Measurements from ENCODE around the gene PKLR.

The PKLR gene

DNA sequence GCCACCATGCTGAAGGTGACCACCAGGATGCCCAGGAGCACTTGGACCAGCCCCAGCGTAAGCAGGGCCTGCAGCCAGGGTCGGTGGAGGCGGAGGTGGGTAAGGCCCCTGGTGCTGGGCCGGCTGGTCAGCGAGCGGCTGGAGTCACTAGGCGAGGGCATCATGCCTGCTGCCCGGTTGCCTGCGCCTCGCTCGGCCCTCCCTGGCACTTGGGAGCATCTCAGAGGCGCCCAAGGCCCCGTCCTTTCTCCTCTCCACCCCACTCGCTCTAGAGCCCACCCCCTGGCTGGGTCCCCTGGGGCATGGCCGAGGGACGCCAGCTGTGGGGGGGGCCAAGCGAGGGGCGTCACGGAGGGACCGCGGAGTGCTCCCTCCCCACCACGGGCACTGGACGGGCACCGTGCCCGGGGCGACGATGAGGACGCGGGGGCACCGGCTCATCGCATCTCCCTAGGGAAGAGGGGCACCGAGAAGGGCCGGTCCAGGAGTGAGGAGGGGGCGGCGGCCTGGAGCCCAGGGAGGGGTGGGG is 46.5 kb downstream of the PKLR start:
- Histone ChIP-seq H3K27me3 (ENCODE audit: insufficient read depth, low read length, poor library complexity) (no peaks in the 10 kb centered on the region), H2AFZ (ENCODE audit: low read depth, low read length) (peak overlapping the region; percentile 61), H3K79me2 (ENCODE audit: insufficient read depth, low read length) (peaks cover 21% of the 10 kb centered on the region), H3K4me3 (ENCODE audit: low read depth in 1 of 2, low read length in 2 of 2) (peak overlapping the region; percentile 49 to 60), H3K9me3 (ENCODE audit: insufficient read depth, low read length, severe bottlenecking) (no peaks in the 10 kb centered on the region), H3K27ac (ENCODE audit: low read length) (peak overlapping the region; percentile 67), H4K20me1 (ENCODE audit: insufficient read depth, low read length) (no peaks in the 10 kb centered on the region), H3K4me1 (ENCODE audit: insufficient read depth, low read length) (peaks cover 47% of the 10 kb centered on the region), H3K36me3 (ENCODE audit: insufficient read depth, low read length) (peaks cover 17% of the 10 kb centered on the region), H3K9ac (ENCODE audit: low read depth, low read length) (peak overlapping the region; percentile 66), H3K4me2 (ENCODE audit: insufficient read depth, low read length) (peak overlapping the region; percentile 85)
- TF ChIP-seq, protein P1, sequence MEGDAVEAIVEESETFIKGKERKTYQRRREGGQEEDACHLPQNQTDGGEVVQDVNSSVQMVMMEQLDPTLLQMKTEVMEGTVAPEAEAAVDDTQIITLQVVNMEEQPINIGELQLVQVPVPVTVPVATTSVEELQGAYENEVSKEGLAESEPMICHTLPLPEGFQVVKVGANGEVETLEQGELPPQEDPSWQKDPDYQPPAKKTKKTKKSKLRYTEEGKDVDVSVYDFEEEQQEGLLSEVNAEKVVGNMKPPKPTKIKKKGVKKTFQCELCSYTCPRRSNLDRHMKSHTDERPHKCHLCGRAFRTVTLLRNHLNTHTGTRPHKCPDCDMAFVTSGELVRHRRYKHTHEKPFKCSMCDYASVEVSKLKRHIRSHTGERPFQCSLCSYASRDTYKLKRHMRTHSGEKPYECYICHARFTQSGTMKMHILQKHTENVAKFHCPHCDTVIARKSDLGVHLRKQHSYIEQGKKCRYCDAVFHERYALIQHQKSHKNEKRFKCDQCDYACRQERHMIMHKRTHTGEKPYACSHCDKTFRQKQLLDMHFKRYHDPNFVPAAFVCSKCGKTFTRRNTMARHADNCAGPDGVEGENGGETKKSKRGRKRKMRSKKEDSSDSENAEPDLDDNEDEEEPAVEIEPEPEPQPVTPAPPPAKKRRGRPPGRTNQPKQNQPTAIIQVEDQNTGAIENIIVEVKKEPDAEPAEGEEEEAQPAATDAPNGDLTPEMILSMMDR (IDR thresholded peaks at IDR 0.05; ENCODE audit: borderline replicate concordance, extremely low read depth, low read length, poor library complexity, severe bottlenecking) = no peak
- TF ChIP-seq EZH2 (IDR thresholded peaks at IDR 0.05; ENCODE audit: borderline replicate concordance, low read depth, low read length, severe bottlenecking) = no peak
- ATAC-seq (ENCODE audit: insufficient read depth, low read depth) (peak; percentile 2; the same call in 2 of the 3 replicates), DNase-seq (peak; percentile 34)

DNA sequence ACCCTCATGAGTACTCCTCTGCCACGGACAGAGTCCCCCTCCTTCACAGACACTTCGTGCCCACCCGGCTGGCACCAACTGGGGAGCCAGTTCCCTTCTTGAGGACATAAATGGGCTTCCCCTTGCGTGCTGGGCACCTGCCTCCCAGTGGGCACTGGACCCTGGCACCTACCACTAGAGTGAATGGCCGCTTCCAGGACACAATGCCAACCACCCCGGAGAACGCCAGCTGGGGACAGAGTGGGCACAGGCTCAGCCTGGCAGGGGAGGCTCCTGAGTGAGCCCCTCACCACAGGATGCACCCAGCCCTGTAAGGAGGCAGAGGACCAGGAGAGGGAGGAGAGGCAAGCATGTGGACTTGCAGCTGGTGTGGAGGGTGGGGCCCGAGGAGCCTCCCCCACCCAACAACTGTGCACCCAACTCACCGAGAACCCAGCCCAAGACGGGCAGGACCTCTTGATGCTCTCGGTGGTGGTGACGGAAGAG is 47.0 kb downstream of the PKLR start:
- peak overlapping the region; percentile 66 for H3K9ac ChIP-seq (ENCODE audit: low read depth, low read length)
- peaks cover 21% of the 10 kb centered on the region for H3K79me2 ChIP-seq (ENCODE audit: insufficient read depth, low read length)
- TF ChIP-seq EZH2 (IDR thresholded peaks at IDR 0.05; ENCODE audit: borderline replicate concordance, low read depth, low read length, severe bottlenecking) = no peak
- TF ChIP-seq, protein P1 (IDR thresholded peaks at IDR 0.05; ENCODE audit: borderline replicate concordance, extremely low read depth, low read length, poor library complexity, severe bottlenecking) = no peak
- ATAC-seq (ENCODE audit: insufficient read depth, low read depth) (no peak), DNase-seq (peak; percentile 32)
- peak overlapping the region; percentile 85 for H3K4me2 ChIP-seq (ENCODE audit: insufficient read depth, low read length)
- peak overlapping the region; percentile 67 for H3K27ac ChIP-seq (ENCODE audit: low read length)
- peaks cover 12% of the 10 kb centered on the region for H3K36me3 ChIP-seq (ENCODE audit: insufficient read depth, low read length)
- no peaks in the 10 kb centered on the region for H3K27me3 ChIP-seq (ENCODE audit: insufficient read depth, low read length, poor library complexity)
- peak overlapping the region; percentile 49 to 60; a peak in 3 of 4 replicates for H3K4me3 ChIP-seq (ENCODE audit: low read depth in 1 of 2, low read length in 2 of 2)
- H3K9me3 ChIP-seq (ENCODE audit: insufficient read depth, low read length, severe bottlenecking) = no peaks in the 10 kb centered on the region
- 0 out of 2 replicates have a peak overlapping the region, but pooled peaks have one; percentile 61 for H2AFZ ChIP-seq (ENCODE audit: low read depth, low read length)
- no peaks in the 10 kb centered on the region for H4K20me1 ChIP-seq (ENCODE audit: insufficient read depth, low read length)
- peaks cover 47% of the 10 kb centered on the region for H3K4me1 ChIP-seq (ENCODE audit: insufficient read depth, low read length)

DNA sequence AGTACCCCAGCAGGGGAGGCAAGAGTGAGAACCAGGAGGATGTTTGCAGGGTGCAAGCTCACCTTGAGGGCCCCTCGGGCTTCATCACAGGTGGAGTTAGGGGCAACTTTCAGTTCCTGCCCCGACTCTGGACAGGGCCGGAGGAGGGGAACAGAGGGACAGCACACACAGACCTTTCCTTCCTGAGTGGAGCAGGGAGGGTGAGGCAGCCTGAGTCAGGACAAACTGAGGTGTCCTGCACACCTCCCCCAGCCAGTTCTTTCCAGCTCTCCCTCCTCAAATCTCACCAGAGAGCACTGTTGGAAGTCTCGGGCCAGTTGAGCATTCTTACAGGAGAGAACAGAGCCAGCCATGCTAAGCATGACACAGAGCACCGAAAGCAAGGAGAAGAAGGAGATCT is 47.4 kb downstream of the PKLR start:
- no peak overlapping the region for H2AFZ ChIP-seq (ENCODE audit: low read depth, low read length)
- ATAC-seq (ENCODE audit: insufficient read depth, low read depth) (no peak), DNase-seq (no peak)
- peaks cover 13% of the 10 kb centered on the region for H3K36me3 ChIP-seq (ENCODE audit: insufficient read depth, low read length)
- peak overlapping the region; percentile 67 for H3K27ac ChIP-seq (ENCODE audit: low read length)
- peak overlapping the region; percentile 66 for H3K9ac ChIP-seq (ENCODE audit: low read depth, low read length)
- no peaks in the 10 kb centered on the region for H3K27me3 ChIP-seq (ENCODE audit: insufficient read depth, low read length, poor library complexity)
- no peak for TF ChIP-seq EZH2 (IDR thresholded peaks at IDR 0.05; ENCODE audit: borderline replicate concordance, low read depth, low read length, severe bottlenecking)
- TF ChIP-seq, protein P1 (IDR thresholded peaks at IDR 0.05; ENCODE audit: borderline replicate concordance, extremely low read depth, low read length, poor library complexity, severe bottlenecking) = no peak
- H3K4me2 ChIP-seq (ENCODE audit: insufficient read depth, low read length) = peak overlapping the region; percentile 85
- peaks cover 47% of the 10 kb centered on the region for H3K4me1 ChIP-seq (ENCODE audit: insufficient read depth, low read length)
- H4K20me1 ChIP-seq (ENCODE audit: insufficient read depth, low read length) = no peaks in the 10 kb centered on the region
- no peaks in the 10 kb centered on the region for H3K9me3 ChIP-seq (ENCODE audit: insufficient read depth, low read length, severe bottlenecking)
- peaks cover 21% of the 10 kb centered on the region for H3K79me2 ChIP-seq (ENCODE audit: insufficient read depth, low read length)
- H3K4me3 ChIP-seq (ENCODE audit: low read depth in 1 of 2, low read length in 2 of 2) = peak overlapping the region in 1 of 2 experiments; percentile 60; a peak in 2 of 4 replicates

Data from DND-41 (cell line).